Lower leg skin (tissue), 3 donors: ENCODE data around the gene WBP2.

Experiments used
- POLR2A ChIP-seq, 2 donors: fragments of 450-650 bp; IDR thresholded peaks; one replicate each; pipeline ENCODE4 v1.6.1; 2016 to 2017; ENCODE audit warnings: antibody characterized with exemption in 2 of 2, mild to moderate bottlenecking in 1 of 2, moderate library complexity in 1 of 2
- TF ChIP-seq, protein P1 (sequence below), 3 donors: fragments of 450-650 bp; IDR thresholded peaks; one replicate each; pipeline ENCODE4 v1.5.1; 2016; ENCODE audit warnings: antibody characterized with exemption in 3 of 3, mild to moderate bottlenecking in 3 of 3, moderate library complexity in 2 of 3

DNA sequence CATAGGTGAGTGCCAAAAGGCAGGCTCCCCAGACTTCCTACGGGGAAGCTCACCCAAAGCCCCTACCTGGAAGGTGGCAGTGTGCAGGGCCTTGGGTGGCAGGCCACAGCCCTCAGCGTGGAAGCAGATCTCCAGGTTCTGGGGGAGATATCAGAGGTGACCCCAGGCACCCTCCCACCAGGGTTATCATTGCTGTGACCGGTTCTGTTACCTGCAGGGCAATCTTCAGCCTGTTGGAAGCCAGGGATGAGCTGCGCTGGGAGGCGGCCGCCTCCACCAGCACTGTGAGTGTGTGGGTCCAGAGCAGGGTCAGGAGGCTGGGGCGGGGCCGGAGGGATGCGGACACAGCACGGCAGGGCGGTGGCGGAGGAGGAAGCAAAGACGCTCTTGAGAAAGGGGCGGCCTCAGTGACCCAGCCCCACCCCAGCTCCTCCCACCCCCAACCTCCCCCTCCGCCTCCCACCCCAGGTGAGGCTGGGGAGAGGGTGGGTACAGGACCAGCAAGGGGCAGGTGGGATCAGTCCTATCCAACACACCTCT lies 24.0 kb downstream of the WBP2 start:
- TF ChIP-seq, protein P1, sequence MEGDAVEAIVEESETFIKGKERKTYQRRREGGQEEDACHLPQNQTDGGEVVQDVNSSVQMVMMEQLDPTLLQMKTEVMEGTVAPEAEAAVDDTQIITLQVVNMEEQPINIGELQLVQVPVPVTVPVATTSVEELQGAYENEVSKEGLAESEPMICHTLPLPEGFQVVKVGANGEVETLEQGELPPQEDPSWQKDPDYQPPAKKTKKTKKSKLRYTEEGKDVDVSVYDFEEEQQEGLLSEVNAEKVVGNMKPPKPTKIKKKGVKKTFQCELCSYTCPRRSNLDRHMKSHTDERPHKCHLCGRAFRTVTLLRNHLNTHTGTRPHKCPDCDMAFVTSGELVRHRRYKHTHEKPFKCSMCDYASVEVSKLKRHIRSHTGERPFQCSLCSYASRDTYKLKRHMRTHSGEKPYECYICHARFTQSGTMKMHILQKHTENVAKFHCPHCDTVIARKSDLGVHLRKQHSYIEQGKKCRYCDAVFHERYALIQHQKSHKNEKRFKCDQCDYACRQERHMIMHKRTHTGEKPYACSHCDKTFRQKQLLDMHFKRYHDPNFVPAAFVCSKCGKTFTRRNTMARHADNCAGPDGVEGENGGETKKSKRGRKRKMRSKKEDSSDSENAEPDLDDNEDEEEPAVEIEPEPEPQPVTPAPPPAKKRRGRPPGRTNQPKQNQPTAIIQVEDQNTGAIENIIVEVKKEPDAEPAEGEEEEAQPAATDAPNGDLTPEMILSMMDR (IDR thresholded peaks at IDR 0.05), result no peak
- TF ChIP-seq POLR2A (IDR thresholded peaks at IDR 0.05), result no peak
